PFSK-1 (cell line): ENCODE results near the gene PLEKHH1.

Source experiments
- FOXP2 ChIP-seq: optimal IDR thresholded peaks from 2 replicates; pipeline ENCODE3; 2011; ENCODE audit warnings: borderline replicate concordance, control low read depth, inconsistent platforms; ENCODE audit not compliant: insufficient read depth; ENCODE audit errors: extremely low read length, extremely low read depth
- POLR2AphosphoS5 ChIP-seq: IDR thresholded peaks from 2 replicates; pipeline ENCODE4 v1.6.1; 2012; ENCODE audit warnings: low read depth, mild to moderate bottlenecking, control low read depth, low read length, moderate library complexity
- REST ChIP-seq, 2 experiments: IDR thresholded peaks; 2 replicates each; pipeline versions ENCODE4 v1.6.1 to v1.8.0; 2011 to 2012; ENCODE audit warnings: low read depth in 2 of 2, low read length in 2 of 2, control low read depth in 1 of 2, inconsistent platforms in 1 of 2, mild to moderate bottlenecking in 1 of 2, moderate library complexity in 1 of 2; ENCODE audit not compliant: insufficient read depth in 1 of 2
- SIN3A ChIP-seq: IDR thresholded peaks from 2 replicates; pipeline ENCODE4 v1.6.1; 2012; ENCODE audit warnings: mild to moderate bottlenecking, low read length, moderate library complexity, borderline replicate concordance; ENCODE audit not compliant: insufficient read depth
- TAF1 ChIP-seq: IDR thresholded peaks from 2 replicates; pipeline ENCODE4 v1.6.1; 2012; ENCODE audit warnings: low read length, control low read depth, borderline replicate concordance; ENCODE audit not compliant: insufficient read depth

The PLEKHH1 gene

DNA sequence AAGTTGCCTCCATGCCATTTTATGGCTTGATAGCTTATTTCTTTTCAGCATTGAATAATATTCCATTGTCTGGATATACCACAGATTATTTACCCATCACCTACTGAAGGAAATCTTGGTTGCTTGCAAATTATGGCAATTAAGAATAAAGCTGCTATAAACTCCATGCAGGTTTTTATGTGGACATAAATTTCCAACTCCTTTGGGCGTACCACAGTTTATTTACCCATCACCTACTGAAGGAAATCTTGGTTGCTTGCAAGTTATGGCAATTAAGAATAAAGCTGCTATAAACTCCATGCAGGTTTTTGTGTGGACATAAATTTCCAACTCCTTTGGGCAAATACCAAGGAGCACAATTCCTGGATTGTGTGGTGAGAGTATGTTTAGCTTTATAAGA is 12.6 kb upstream of the PLEKHH1 start:
- TF ChIP-seq FOXP2 (no peak), SIN3A (no peak)

- TF ChIP-seq REST (IDR thresholded peaks at IDR 0.05; ENCODE audit: insufficient read depth in 1 of 2, low read depth in 2 of 2, low read length in 2 of 2): no peak
- TF ChIP-seq SIN3A: no peak
- no peak for TF ChIP-seq TAF1
- TF ChIP-seq FOXP2: no peak
- TF ChIP-seq POLR2AphosphoS5: no peak
Observed at GRCh38 chr14:67522270-67522669, 10.8 kb upstream of the PLEKHH1 start.

- no peak for TF ChIP-seq POLR2AphosphoS5
- TF ChIP-seq FOXP2: no peak
- TF ChIP-seq REST (IDR thresholded peaks at IDR 0.05; ENCODE audit: insufficient read depth in 1 of 2, low read depth in 2 of 2, low read length in 2 of 2): no peak
- TF ChIP-seq TAF1: no peak
- no peak for TF ChIP-seq SIN3A
Observed at GRCh38 chr14:67523764-67524633, 9.1 kb upstream of the PLEKHH1 start.

DNA sequence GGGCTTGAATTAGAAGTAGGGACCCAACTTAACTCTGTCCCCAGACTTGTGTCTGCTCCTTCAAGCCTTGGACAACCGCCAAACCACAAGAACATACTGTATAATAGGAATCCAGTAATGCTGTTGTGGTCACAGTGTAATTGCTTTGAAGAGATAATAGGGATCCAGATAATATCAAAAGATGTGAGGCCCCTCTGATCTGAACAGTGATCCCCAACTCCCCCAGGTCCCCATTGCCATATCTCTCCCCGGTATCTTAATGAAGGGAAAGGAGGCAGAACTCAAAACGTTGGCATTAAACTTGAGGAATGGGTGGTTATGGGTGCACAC is 8.5 kb upstream of the PLEKHH1 start:
- TF ChIP-seq FOXP2: no peak
- no peak for TF ChIP-seq POLR2AphosphoS5
- TF ChIP-seq TAF1: no peak
- no peak for TF ChIP-seq SIN3A
- no peak for TF ChIP-seq REST (IDR thresholded peaks at IDR 0.05; ENCODE audit: insufficient read depth in 1 of 2, low read depth in 2 of 2, low read length in 2 of 2)

GRCh38 chr14:67525389-67525788 is 7.7 kb upstream of the PLEKHH1 start:
- TF ChIP-seq SIN3A: no peak
- TF ChIP-seq TAF1: no peak
- no peak for TF ChIP-seq REST (IDR thresholded peaks at IDR 0.05; ENCODE audit: insufficient read depth in 1 of 2, low read depth in 2 of 2, low read length in 2 of 2)
- TF ChIP-seq POLR2AphosphoS5: no peak
- no peak for TF ChIP-seq FOXP2
